DOHH2 (cell line): Measurements from ENCODE around the gene CD302.
"Not testable (repeated sequence)": the region's sequence is repeated elsewhere in the genome, so short reads cannot be mapped to it uniquely, and the experiment has no call there.

Experiments
- H3F3A ChIP-seq: fragments of 200-600 bp; sonication (generic), shearing (Covaris generic); 2 replicates; pipeline ENCODE4 v1.6.0; 2016; ENCODE audit warnings: antibody characterized with exemption, mild to moderate bottlenecking; ENCODE audit not compliant: control insufficient read depth, insufficient read depth
- H3K27ac ChIP-seq: fragments of 200-600 bp; sonication (generic); 2 replicates; pipeline ENCODE4 v1.5.1; 2014; ENCODE audit warnings: low read depth, mild to moderate bottlenecking, low read length, moderate library complexity
- H3K27me3 ChIP-seq: fragments of 200-600 bp; sonication (generic); 2 replicates; pipeline ENCODE4 v1.6.1; 2014; ENCODE audit warnings: mild to moderate bottlenecking, low read length, mixed read lengths; ENCODE audit not compliant: control insufficient read depth
- H3K36me3 ChIP-seq: fragments of 200-600 bp; sonication (generic); 2 replicates; pipeline ENCODE4 v1.6.1; 2014; ENCODE audit warnings: mild to moderate bottlenecking, low read length, moderate library complexity, mixed read lengths; ENCODE audit not compliant: control insufficient read depth
- H3K4me1 ChIP-seq: fragments of 200-600 bp; sonication (generic); 2 replicates; pipeline ENCODE4 v1.6.1; 2014; ENCODE audit warnings: mild to moderate bottlenecking, low read length, mixed read lengths; ENCODE audit not compliant: control insufficient read depth
- H3K4me2 ChIP-seq: fragments of 200-600 bp; sonication (generic); 2 replicates; pipeline ENCODE4 v1.6.0; 2014; ENCODE audit warnings: mild to moderate bottlenecking, low read length, moderate library complexity
- H3K4me3 ChIP-seq: fragments of 200-600 bp; sonication (generic); 2 replicates; pipeline ENCODE4 v1.5.1; 2014; ENCODE audit warnings: mild to moderate bottlenecking, low read length, mixed read lengths
- H3K79me2 ChIP-seq: fragments of 200-600 bp; sonication (generic); 2 replicates; pipeline ENCODE4 v1.6.1; 2014; ENCODE audit warnings: mild to moderate bottlenecking, low read length, mixed read lengths; ENCODE audit not compliant: control insufficient read depth
- H3K9me2 ChIP-seq: fragments of 200-600 bp; sonication (generic); replicated peaks from 2 replicates; pipeline ENCODE4 v1.6.1; 2014; ENCODE audit warnings: mild to moderate bottlenecking, low read length, mixed read lengths; ENCODE audit not compliant: control insufficient read depth
- H3K9me3 ChIP-seq: fragments of 200-600 bp; sonication (generic); 2 replicates; pipeline ENCODE4 v1.6.1; 2014; ENCODE audit warnings: antibody characterized with exemption, low read length, mixed read lengths; ENCODE audit not compliant: control insufficient read depth, insufficient read depth
- H4K20me1 ChIP-seq: fragments of 200-600 bp; sonication (generic); 2 replicates; pipeline ENCODE4 v1.6.0; 2014; ENCODE audit warnings: low read depth, mild to moderate bottlenecking, antibody characterized with exemption, low read length, moderate library complexity; ENCODE audit not compliant: control insufficient read depth, insufficient read depth
- CTCF ChIP-seq: fragments of 200-600 bp; sonication (generic); IDR thresholded peaks from one replicate; pipeline ENCODE4 v1.5.1; 2014; ENCODE audit warnings: antibody characterized with exemption, mild to moderate bottlenecking, low read depth, low read length; ENCODE audit not compliant: poor library complexity, severe bottlenecking
- EZH2phosphoT487 ChIP-seq: fragments of 200-600 bp; sonication (generic); IDR thresholded peaks from 2 replicates; pipeline ENCODE4 v1.6.1; 2017; ENCODE audit warnings: borderline replicate concordance, mild to moderate bottlenecking, antibody characterized with exemption, low read length, moderate library complexity, mixed read lengths

CD302 gene

GRCh38 chr2:159755014-159755413 lies 43.0 kb downstream of the CD302 start:
- Histone ChIP-seq H3K4me1 (no peaks in the 10 kb centered on the region), H3K4me3 (no peak overlapping the region), H3F3A (no peaks in the 10 kb centered on the region; the same call in 1 of the 2 replicates), H3K9me2 (no peaks in the 10 kb centered on the region), H3K4me2 (no peak overlapping the region), H3K9me3 (no peaks in the 10 kb centered on the region), H4K20me1 (peaks cover 15% of the 10 kb centered on the region; the same call in 1 of the 2 replicates), H3K79me2 (peaks cover 57% of the 10 kb centered on the region), H3K27ac (no peak overlapping the region), H3K36me3 (peaks cover 93% of the 10 kb centered on the region), H3K27me3 (no peaks in the 10 kb centered on the region)
- TF ChIP-seq CTCF: no peak
- no peak for TF ChIP-seq EZH2phosphoT487

- H3K9me2 ChIP-seq: no peaks in the 10 kb centered on the region
- no peak overlapping the region for H3K27ac ChIP-seq
- H3K4me2 ChIP-seq: no peak overlapping the region
- H3K4me3 ChIP-seq: no peak overlapping the region
- H3K9me3 ChIP-seq: no peaks in the 10 kb centered on the region
- peaks cover 15% of the 10 kb centered on the region; the same call in 1 of the 2 replicates for H4K20me1 ChIP-seq
- no peak for TF ChIP-seq CTCF
- TF ChIP-seq EZH2phosphoT487: no peak
- H3K79me2 ChIP-seq: peaks cover 63% of the 10 kb centered on the region
- no peaks in the 10 kb centered on the region; the same call in 1 of the 2 replicates for H3F3A ChIP-seq
- no peaks in the 10 kb centered on the region for H3K4me1 ChIP-seq
- H3K27me3 ChIP-seq: no peaks in the 10 kb centered on the region
- H3K36me3 ChIP-seq: peaks cover 92% of the 10 kb centered on the region
Measured at GRCh38 chr2:159753797-159754196, 44.2 kb downstream of the CD302 start.

GRCh38 chr2:159750873-159751272 lies 47.1 kb downstream of the CD302 start:
- Histone ChIP-seq H3K4me1 (no peaks in the 10 kb centered on the region), H3K9me2 (no peaks in the 10 kb centered on the region), H3K27me3 (no peaks in the 10 kb centered on the region), H3K79me2 (peaks cover 74% of the 10 kb centered on the region), H3K4me3 (no peak overlapping the region), H4K20me1 (peaks cover 15% of the 10 kb centered on the region; the same call in 1 of the 2 replicates), H3F3A (no peaks in the 10 kb centered on the region; the same call in 1 of the 2 replicates), H3K27ac (no peak overlapping the region), H3K9me3 (no peaks in the 10 kb centered on the region), H3K4me2 (no peak overlapping the region), H3K36me3 (peaks cover 92% of the 10 kb centered on the region)
- TF ChIP-seq EZH2phosphoT487: no peak
- no peak for TF ChIP-seq CTCF

- H3K4me3 ChIP-seq: no peak overlapping the region
- H3K9me2 ChIP-seq: no peaks in the 10 kb centered on the region
- H3K27ac ChIP-seq: no peak overlapping the region
- H3K4me2 ChIP-seq: no peak overlapping the region
- H3K36me3 ChIP-seq: peaks cover 88% of the 10 kb centered on the region
- no peaks in the 10 kb centered on the region for H3K27me3 ChIP-seq
- no peaks in the 10 kb centered on the region for H3K9me3 ChIP-seq
- no peak for TF ChIP-seq CTCF
- TF ChIP-seq EZH2phosphoT487: no peak
- H3K79me2 ChIP-seq: peaks cover 62% of the 10 kb centered on the region
- H3K4me1 ChIP-seq: no peaks in the 10 kb centered on the region
- no peaks in the 10 kb centered on the region; the same call in 1 of the 2 replicates for H3F3A ChIP-seq
- H4K20me1 ChIP-seq: peaks cover 8% of the 10 kb centered on the region; the same call in 1 of the 2 replicates
Measured at GRCh38 chr2:159748089-159748488, 49.9 kb downstream of the CD302 start.

GRCh38 chr2:159745237-159745636 lies 52.8 kb downstream of the CD302 start:
- not testable (repeated sequence) for H3F3A ChIP-seq, H3K9me2 ChIP-seq, H3K9me3 ChIP-seq, H3K27me3 ChIP-seq, H3K4me1 ChIP-seq, H3K27ac ChIP-seq, H3K4me3 ChIP-seq, H4K20me1 ChIP-seq, H3K4me2 ChIP-seq
- Histone ChIP-seq H3K79me2 (peaks cover 69% of the 10 kb centered on the region), H3K36me3 (peaks cover 89% of the 10 kb centered on the region)
